OCI-LY7 (cell line): ENCODE data around the gene OPRL1. TPM values are rescaled to one million over a fixed set of nuclear protein-coding genes. Genes with fewer than 3 reads are reported as not detected.

Experiments
- BruUV-seq: library from RNA; stranded (reverse); fragments of 400-500 nt; replicated peaks from 2 replicates; lab custom pipeline; 2021; lab: Mats Ljungman, UMichigan
- CTCF ChIA-PET: fragments of 300-600 bp; sonication (Branson Sonifier 250); formaldehyde crosslinking; loops from one replicate; lab custom pipeline; 2022; ENCODE audit warnings: antibody characterized with exemption; ENCODE audit not compliant: unreplicated experiment; lab: Charles Lee
- POLR2A ChIA-PET: fragments of 300-600 bp; sonication (Branson Sonifier 250); formaldehyde crosslinking; loops from one replicate; lab custom pipeline; 2022; ENCODE audit warnings: antibody characterized with exemption; lab: Charles Lee
- DNase-seq: peaks from one replicate; pipeline ENCODE4 v3.0.0-alpha.2; 2015; ENCODE audit warnings: low spot score
- H2AFZ ChIP-seq: fragments of 200-600 bp; sonication (generic), shearing (Covaris generic); 2 replicates; pipeline ENCODE4 v1.6.1; 2014; ENCODE audit warnings: mild to moderate bottlenecking, antibody characterized with exemption, low read length, moderate library complexity
- H3K27ac ChIP-seq: fragments of 200-600 bp; sonication (generic); 2 replicates; pipeline ENCODE4 v1.5.1; 2014; ENCODE audit warnings: mixed run types, low read depth, mild to moderate bottlenecking, moderate library complexity, low read length, inconsistent platforms; ENCODE audit not compliant: poor library complexity, severe bottlenecking
- H3K36me3 ChIP-seq: fragments of 200-600 bp; sonication (generic); 2 replicates; pipeline ENCODE4 v1.6.1; 2014; ENCODE audit warnings: mild to moderate bottlenecking, antibody characterized with exemption, low read length, moderate library complexity, mixed read lengths; ENCODE audit not compliant: insufficient read depth
- H3K4me1 ChIP-seq: fragments of 200-600 bp; sonication (generic); 2 replicates; pipeline ENCODE4 v1.5.1; 2014; ENCODE audit warnings: mild to moderate bottlenecking, low read length; ENCODE audit not compliant: insufficient read depth, poor library complexity, severe bottlenecking
- H3K4me2 ChIP-seq: fragments of 200-600 bp; sonication (generic); 2 replicates; pipeline ENCODE4 v1.6.1; 2014; ENCODE audit warnings: mild to moderate bottlenecking, low read length
- H3K4me3 ChIP-seq: fragments of 200-600 bp; sonication (generic); 2 replicates; pipeline ENCODE4 v1.5.1; 2014; ENCODE audit warnings: mild to moderate bottlenecking, low read depth, low read length; ENCODE audit not compliant: poor library complexity, severe bottlenecking
- H3K79me2 ChIP-seq: fragments of 200-600 bp; sonication (generic); 2 replicates; pipeline ENCODE4 v1.6.1; 2016; ENCODE audit warnings: low read depth, mild to moderate bottlenecking, low read length, moderate library complexity, mixed read lengths; ENCODE audit not compliant: insufficient read depth
- H3K9me2 ChIP-seq: fragments of 200-600 bp; sonication (generic); 2 replicates; pipeline ENCODE4 v1.6.1; 2016; ENCODE audit warnings: mild to moderate bottlenecking, low read length, mixed read lengths; ENCODE audit not compliant: insufficient read depth
- H3K9me3 ChIP-seq: fragments of 200-600 bp; sonication (generic); 2 replicates; pipeline ENCODE4 v1.6.1; 2014; ENCODE audit warnings: mild to moderate bottlenecking, mixed run types, low read length, mixed read lengths
- H4K20me1 ChIP-seq: fragments of 200-600 bp; sonication (generic); 2 replicates; pipeline ENCODE4 v1.6.1; 2014; ENCODE audit warnings: mild to moderate bottlenecking, antibody characterized with exemption, low read length, moderate library complexity, mixed read lengths; ENCODE audit not compliant: insufficient read depth
- CTCF ChIP-seq: fragments of 200-600 bp; sonication (generic); conservative IDR thresholded peaks from 2 replicates; pipeline ENCODE4 v1.5.1; 2014; ENCODE audit warnings: mild to moderate bottlenecking, antibody characterized with exemption, low read length, moderate library complexity, mixed read lengths
- EZH2phosphoT487 ChIP-seq: fragments of 200-600 bp; sonication (generic); IDR thresholded peaks from 2 replicates; pipeline ENCODE4 v1.6.1; 2018; ENCODE audit warnings: low read depth, borderline replicate concordance, mild to moderate bottlenecking, mixed run types, antibody characterized with exemption, low read length, moderate library complexity, mixed read lengths
- intact Hi-C: fragments of 100-400 bp; cut with micrococcal nuclease; formaldehyde crosslinking; loops from one replicate; pipeline ENCODE4 v1.10.0; 2022; ENCODE audit not compliant: unreplicated experiment
- total RNA-seq, 2 experiments: library from RNA; depleted of rRNA in 1 of 2; stranded (reverse); fragments of >200 nt in 1 of 2; shearing (Covaris generic) in 1 of 2; gene quantifications; 2 replicates each; pipeline ENCODE4 v1.2.3, GENCODE V29; 2014 to 2022

Gene OPRL1
- total RNA-seq, 2 experiments from 2014 or later, result 6.4 to 7.6 TPM

DNA sequence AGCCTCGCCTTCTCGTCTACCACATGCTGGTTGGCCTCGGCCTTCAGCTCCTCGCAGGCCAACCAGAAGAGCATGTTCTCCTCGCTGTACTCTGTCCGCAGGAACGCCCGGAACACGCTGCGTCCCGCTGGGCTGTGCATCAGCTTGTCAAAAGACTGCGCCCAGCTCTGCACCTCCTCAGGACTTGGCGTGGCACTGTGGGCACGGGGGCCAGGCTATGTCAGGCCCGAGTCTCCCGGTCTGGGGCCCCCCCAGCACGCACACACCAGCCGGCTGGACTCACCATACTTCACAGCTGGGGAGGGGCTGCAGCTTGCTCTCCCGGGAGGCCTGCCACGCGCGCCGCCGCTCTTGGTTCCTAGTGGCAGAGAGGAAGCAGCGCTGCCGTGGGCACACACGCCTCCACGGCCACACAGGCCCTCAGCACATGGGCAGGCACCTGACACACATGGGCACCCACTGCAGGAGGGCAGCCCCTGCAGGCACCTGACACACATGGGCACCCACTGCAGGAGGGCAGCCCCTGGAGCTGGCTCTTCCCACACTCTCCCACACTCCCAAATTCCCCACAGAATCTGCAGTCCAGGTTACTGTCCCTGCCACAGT, 5.6 kb upstream of the OPRL1 start:
- Histone ChIP-seq H2AFZ (no peak overlapping the region), H3K4me1 (peaks cover 33% of the 10 kb centered on the region), H3K36me3 (peaks cover 43% of the 10 kb centered on the region; the same call in 1 of the 2 replicates), H3K9me2 (no peaks in the 10 kb centered on the region), H3K4me3 (no peak overlapping the region), H3K79me2 (peaks cover 13% of the 10 kb centered on the region; the same call in 1 of the 2 replicates), H3K4me2 (no peak overlapping the region), H3K27ac (no peak overlapping the region), H4K20me1 (no peaks in the 10 kb centered on the region), H3K9me3 (no peaks in the 10 kb centered on the region)
- intact Hi-C loops, result no loop called here
- POLR2A ChIA-PET, result no interaction called here
- no peak for TF ChIP-seq EZH2phosphoT487
- no peak for TF ChIP-seq CTCF
- CTCF ChIA-PET, result interaction anchor here (0.6 kb wide), 1 partner anchor 91 kb away, joined by 3 read pairs; no protein-coding TSS in a partner anchor
- no TSS peak for BruUV-seq
- no peak for DNase-seq

- TF ChIP-seq EZH2phosphoT487, result no peak
- TF ChIP-seq CTCF, result no peak
- Histone ChIP-seq H4K20me1 (no peaks in the 10 kb centered on the region), H3K9me3 (no peaks in the 10 kb centered on the region), H2AFZ (no peak overlapping the region), H3K79me2 (peaks cover 13% of the 10 kb centered on the region; the same call in 1 of the 2 replicates), H3K4me1 (peaks cover 33% of the 10 kb centered on the region), H3K36me3 (peaks cover 43% of the 10 kb centered on the region; the same call in 1 of the 2 replicates), H3K4me2 (no peak overlapping the region), H3K27ac (no peak overlapping the region), H3K9me2 (no peaks in the 10 kb centered on the region), H3K4me3 (no peak overlapping the region)
- ChIA-PET CTCF (no interaction called here), POLR2A (no interaction called here)
- intact Hi-C loops, result loop anchor here (5.0 kb wide), 2 partner anchors 93 to 448 kb away; partner anchors contain the start of genes GMEB2 and PRPF6
- DNase-seq, result no peak
- no TSS peak for BruUV-seq
Measured at GRCh38 chr20:64074963-64075362, 4.9 kb upstream of the OPRL1 start.

GRCh38 chr20:64075556-64075955, 4.3 kb upstream of the OPRL1 start:
- CTCF ChIA-PET, result no interaction called here
- Histone ChIP-seq H3K4me1 (peaks cover 39% of the 10 kb centered on the region), H3K9me3 (no peaks in the 10 kb centered on the region), H3K9me2 (no peaks in the 10 kb centered on the region), H3K27ac (no peak overlapping the region), H3K4me2 (no peak overlapping the region), H3K79me2 (peaks cover 13% of the 10 kb centered on the region; the same call in 1 of the 2 replicates), H4K20me1 (no peaks in the 10 kb centered on the region), H2AFZ (no peak overlapping the region), H3K4me3 (no peak overlapping the region), H3K36me3 (peaks cover 43% of the 10 kb centered on the region; the same call in 1 of the 2 replicates)
- DNase-seq, result no peak
- no TSS peak for BruUV-seq
- TF ChIP-seq EZH2phosphoT487 (no peak), CTCF (no peak)
- intact Hi-C loops, result loop anchor here (5.0 kb wide), 2 partner anchors 93 to 448 kb away; partner anchors contain the start of genes GMEB2 and PRPF6
- POLR2A ChIA-PET, result interaction anchor here (1.0 kb wide), 1 partner anchor 21 kb away, joined by 3 read pairs; no protein-coding TSS in a partner anchor
